Endothelial cell of umbilical vein (primary cell): ENCODE measurements around the gene GNG2. TPM values are rescaled to one million over a fixed set of nuclear protein-coding genes. Genes with fewer than 3 reads are reported as not detected.

Experiments
- BruUV-seq: library from RNA; stranded (reverse); fragments of 400-500 nt; replicated peaks from 2 replicates; lab custom pipeline; 2021; lab: Mats Ljungman, UMichigan
- CTCF ChIA-PET: fragments of 300-600, 350-600 bp; sonication (Branson Sonifier 250); formaldehyde crosslinking; loops from one replicate; lab custom pipeline; 2021; ENCODE audit warnings: antibody characterized with exemption, inconsistent platforms; lab: Charles Lee
- POLR2A ChIA-PET: fragments of 300-600, 350-600 bp; sonication (Branson Sonifier 250); formaldehyde crosslinking; loops from one replicate; lab custom pipeline; 2021; ENCODE audit warnings: antibody characterized with exemption, inconsistent platforms; lab: Charles Lee
- DNase-seq: peaks from one replicate; pipeline ENCODE4 v3.0.0-alpha.2; 2011; ENCODE audit warnings: low read depth, low spot score
- FAIRE-seq: peaks from 2 replicates; lab custom pipeline; 2011; peaks lifted over from hg19 to GRCh38; lab: Jason Lieb, UNC
- H2AFZ ChIP-seq: 2 replicates; pipeline ENCODE4 v1.6.0; 2012; ENCODE audit warnings: low read depth, low read length, control low read depth, inconsistent platforms
- H3K27ac ChIP-seq: 2 replicates; pipeline ENCODE4 v1.5.1; 2011; ENCODE audit warnings: low read depth, mild to moderate bottlenecking, control low read depth, low read length, moderate library complexity; ENCODE audit not compliant: insufficient read depth
- H3K27me3 ChIP-seq, 2 experiments: 2 replicates each; pipeline versions ENCODE4 v1.6.0 to v1.6.1; 2011; ENCODE audit warnings: low read length in 2 of 2, mixed read lengths in 1 of 2; ENCODE audit not compliant: control insufficient read depth in 2 of 2, insufficient read depth in 2 of 2
- H3K36me3 ChIP-seq, 2 experiments: 2 replicates in 1 of 2; 3 replicates in 1 of 2; pipeline ENCODE4 v1.5.1; 2011; ENCODE audit warnings: low read length in 2 of 2, mild to moderate bottlenecking in 1 of 2, moderate library complexity in 1 of 2; ENCODE audit not compliant: control insufficient read depth in 2 of 2, insufficient read depth in 2 of 2; ENCODE audit errors: extremely low read depth in 1 of 2
- H3K4me1 ChIP-seq: 3 replicates; pipeline ENCODE4 v1.5.1; 2011; ENCODE audit warnings: mild to moderate bottlenecking, low read length; ENCODE audit not compliant: control insufficient read depth, insufficient read depth; ENCODE audit errors: extremely low read depth
- H3K4me2 ChIP-seq: 2 replicates; pipeline ENCODE4 v1.6.1; 2011; ENCODE audit warnings: low read length, control low read depth, mixed read lengths; ENCODE audit not compliant: insufficient read depth
- H3K4me3 ChIP-seq, 3 experiments: fragments of 200-600 bp in 1 of 3; sonication (generic), shearing (Covaris generic) in 1 of 3; replicated peaks in 1 of 3; 2 replicates each; pipeline ENCODE4 v1.5.1; 2011 to 2016; ENCODE audit warnings: control low read depth in 3 of 3, low read length in 3 of 3, mild to moderate bottlenecking in 2 of 3, inconsistent platforms in 1 of 3, low read depth in 1 of 3, moderate library complexity in 1 of 3; ENCODE audit not compliant: insufficient read depth in 1 of 3
- H3K79me2 ChIP-seq: 2 replicates; pipeline ENCODE4 v1.6.0; 2012; ENCODE audit warnings: low read length, inconsistent platforms; ENCODE audit not compliant: control insufficient read depth, insufficient read depth
- H3K9ac ChIP-seq: replicated peaks from 2 replicates; pipeline ENCODE3; 2011; ENCODE audit warnings: low read length, control low read depth; ENCODE audit not compliant: insufficient read depth; ENCODE audit errors: extremely low read depth
- H3K9me1 ChIP-seq: replicated peaks from 3 replicates; pipeline ENCODE4 v1.6.0; 2011; ENCODE audit warnings: mild to moderate bottlenecking, low read length; ENCODE audit not compliant: control insufficient read depth, insufficient read depth; ENCODE audit errors: extremely low read depth
- H3K9me3 ChIP-seq: replicated peaks from 2 replicates; pipeline ENCODE4 v1.5.1; 2012; ENCODE audit warnings: low read length, inconsistent platforms; ENCODE audit not compliant: control insufficient read depth, insufficient read depth
- H4K20me1 ChIP-seq: replicated peaks from 2 replicates; pipeline ENCODE3; 2011; ENCODE audit warnings: mild to moderate bottlenecking, low read length; ENCODE audit not compliant: control insufficient read depth, insufficient read depth; ENCODE audit errors: extremely low read depth
- EZH2 ChIP-seq: IDR thresholded peaks from 2 replicates; pipeline ENCODE4 v1.6.1; 2012; ENCODE audit warnings: borderline replicate concordance, low read depth, mild to moderate bottlenecking, moderate library complexity, low read length, inconsistent platforms; ENCODE audit not compliant: severe bottlenecking
- FOS ChIP-seq: IDR thresholded peaks from 2 replicates; pipeline ENCODE4 v1.6.1; 2011; ENCODE audit warnings: mild to moderate bottlenecking, low read length, moderate library complexity, borderline replicate concordance; ENCODE audit not compliant: insufficient read depth
- GATA2 ChIP-seq: IDR thresholded peaks from 2 replicates; pipeline ENCODE4 v1.7.0; 2011; ENCODE audit warnings: low read depth, mild to moderate bottlenecking, moderate library complexity, mixed read lengths, low read length; ENCODE audit not compliant: insufficient read length, insufficient read depth
- JUN ChIP-seq: IDR thresholded peaks from 2 replicates; pipeline ENCODE4 v1.6.1; 2011; ENCODE audit warnings: borderline replicate concordance, low read depth; ENCODE audit not compliant: insufficient read length, insufficient read depth
- MYC ChIP-seq: IDR thresholded peaks from one replicate; pipeline ENCODE4 v1.6.1; 2011; ENCODE audit warnings: mild to moderate bottlenecking, low read depth, low read length
- POLR2A ChIP-seq: IDR thresholded peaks from 2 replicates; pipeline ENCODE4 v1.6.1; 2012; ENCODE audit warnings: low read depth, mild to moderate bottlenecking, control low read depth, low read length
- POLR2AphosphoS5 ChIP-seq: IDR thresholded peaks from 2 replicates; pipeline ENCODE4 v1.6.1; 2012; ENCODE audit warnings: low read depth, mild to moderate bottlenecking, control low read depth, low read length, moderate library complexity; ENCODE audit not compliant: insufficient read depth
- dilution Hi-C: fragments of 300-500 bp; cut with MboI; formaldehyde crosslinking; loops from one replicate; pipeline ENCODE4 v1.15.0; 2019; ENCODE audit warnings: low sequenced_read_pairs; ENCODE audit not compliant: extremely low pct_ligation_motif_present
- intact Hi-C: fragments of 100-400 bp; cut with micrococcal nuclease; formaldehyde crosslinking; loops from one replicate; pipeline ENCODE4 v1.10.0; 2022
- polyA plus RNA-seq, 4 experiments: library from polyadenylated mRNA; depleted of rRNA in 3 of 4; stranded (reverse) in 3 of 4; unstranded in 1 of 4; fragments of >200 nt; gene quantifications; 2 replicates each; pipeline versions ENCODE4 v1.2.1 to v1.2.3, GENCODE V29; 2011 to 2012; ENCODE audit warnings: missing spikeins in 1 of 4
- total RNA-seq: library from RNA; stranded (reverse); gene quantifications from 2 replicates; pipeline ENCODE4 v1.2.3, GENCODE V29; 2021
- TF ChIP-seq, protein P1 (sequence below), 2 donors: IDR thresholded peaks; 1 replicate in 1 of 2; 2 replicates in 1 of 2; pipeline ENCODE4 v1.5.1; 2011; ENCODE audit warnings: low read length in 2 of 2, mild to moderate bottlenecking in 2 of 2, moderate library complexity in 2 of 2, control low read depth in 1 of 2, inconsistent platforms in 1 of 2, low read depth in 1 of 2; ENCODE audit not compliant: insufficient read depth in 1 of 2; ENCODE audit errors: extremely low read depth in 1 of 2
- TF ChIP-seq, protein P2 (sequence below): IDR thresholded peaks from 2 replicates; pipeline ENCODE4 v1.6.1; 2011; ENCODE audit not compliant: insufficient read depth, insufficient read length

GNG2 gene
- total and polyA plus RNA-seq, 2 donors (not counting 3 experiments of a cell fraction or from before 2014, with no cell fraction given): not detected

DNA sequence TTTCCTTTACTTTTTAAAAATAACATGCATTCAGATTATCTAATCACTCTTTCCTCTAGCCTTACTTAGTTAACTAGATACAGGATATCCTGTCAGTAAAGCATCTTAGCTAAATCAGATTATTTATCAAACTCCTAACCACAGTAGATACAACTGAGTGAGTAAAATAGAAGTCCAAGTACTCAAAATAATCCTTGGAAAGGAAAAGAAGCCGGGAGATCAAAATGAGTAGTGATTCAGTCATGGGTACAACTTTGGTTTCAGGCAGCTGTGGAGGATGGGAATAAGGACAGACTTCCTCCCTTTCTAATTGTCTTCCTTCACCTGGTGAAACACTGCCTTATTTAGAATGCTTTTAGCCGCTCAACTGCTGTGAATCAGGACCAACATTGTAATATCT lies 29.4 kb downstream of the GNG2 start:
- Histone ChIP-seq H3K4me1 (no peaks in the 10 kb centered on the region), H3K36me3 (no peaks in the 10 kb centered on the region), H3K9me3 (no peaks in the 10 kb centered on the region), H4K20me1 (no peaks in the 10 kb centered on the region), H3K4me3 (no peak overlapping the region), H3K79me2 (no peaks in the 10 kb centered on the region), H3K27ac (no peak overlapping the region), H3K9me1 (no peaks in the 10 kb centered on the region), H3K27me3 (peaks cover 19 to 37% of the 10 kb centered on the region in 2 experiments), H2AFZ (no peak overlapping the region), H3K9ac (no peak overlapping the region), H3K4me2 (no peak overlapping the region)
- ChIA-PET CTCF (interaction anchor here (1.3 to 1.7 kb wide), 2 partner anchors 9 to 89 kb away, joined by 3 to 4 read pairs; no protein-coding TSS in a partner anchor), POLR2A (no interaction called here)
- FAIRE-seq (no peak), DNase-seq (peak; percentile 5)
- intact Hi-C loops (no loop called here), dilution Hi-C loops (no loop called here)
- no TSS peak for BruUV-seq
- peak; percentile 6 for TF ChIP-seq FOS
- TF ChIP-seq EZH2: no peak
- no peak for TF ChIP-seq GATA2

DNA sequence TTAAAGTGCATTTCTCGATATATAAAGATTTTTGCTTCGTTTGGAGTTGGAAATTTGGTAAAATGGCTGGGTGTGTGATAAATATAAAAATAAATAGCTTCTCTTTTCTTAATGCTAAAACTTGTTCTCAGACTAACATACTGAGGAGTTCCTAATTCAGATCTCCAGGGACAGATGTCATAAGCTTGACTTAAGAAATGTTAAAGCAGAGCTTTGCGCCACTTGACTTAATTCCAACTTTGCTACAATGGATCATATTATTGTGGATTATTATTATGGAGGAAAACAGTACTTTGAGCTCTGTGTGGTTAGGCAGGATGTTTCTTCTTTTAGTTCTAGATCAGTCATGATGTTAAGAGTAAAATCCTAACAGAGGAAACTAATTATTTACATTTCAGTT lies 33.8 kb downstream of the GNG2 start:
- no peak for DNase-seq
- Histone ChIP-seq H3K27me3 (peaks cover 13 to 32% of the 10 kb centered on the region in 2 experiments), H3K4me1 (no peaks in the 10 kb centered on the region), H3K9me1 (no peaks in the 10 kb centered on the region), H3K79me2 (no peaks in the 10 kb centered on the region), H3K9me3 (no peaks in the 10 kb centered on the region), H3K27ac (no peak overlapping the region), H4K20me1 (no peaks in the 10 kb centered on the region), H3K36me3 (no peaks in the 10 kb centered on the region), H3K4me3 (no peak overlapping the region), H3K9ac (no peak overlapping the region), H2AFZ (no peak overlapping the region), H3K4me2 (no peak overlapping the region)
- no TSS peak for BruUV-seq
- ChIA-PET CTCF (interaction anchor here (0.8 to 1.5 kb wide), 3 partner anchors 8 to 13 kb away, joined by 3 to 4 read pairs (median 4); no protein-coding TSS in a partner anchor), POLR2A (no interaction called here)
- FAIRE-seq: no peak
- intact Hi-C loops (no loop called here), dilution Hi-C loops (no loop called here)
- TF ChIP-seq MYC (no peak), FOS (no peak), POLR2A (no peak), GATA2 (no peak), POLR2AphosphoS5 (no peak), JUN (no peak), EZH2 (no peak)
- TF ChIP-seq, protein P1, sequence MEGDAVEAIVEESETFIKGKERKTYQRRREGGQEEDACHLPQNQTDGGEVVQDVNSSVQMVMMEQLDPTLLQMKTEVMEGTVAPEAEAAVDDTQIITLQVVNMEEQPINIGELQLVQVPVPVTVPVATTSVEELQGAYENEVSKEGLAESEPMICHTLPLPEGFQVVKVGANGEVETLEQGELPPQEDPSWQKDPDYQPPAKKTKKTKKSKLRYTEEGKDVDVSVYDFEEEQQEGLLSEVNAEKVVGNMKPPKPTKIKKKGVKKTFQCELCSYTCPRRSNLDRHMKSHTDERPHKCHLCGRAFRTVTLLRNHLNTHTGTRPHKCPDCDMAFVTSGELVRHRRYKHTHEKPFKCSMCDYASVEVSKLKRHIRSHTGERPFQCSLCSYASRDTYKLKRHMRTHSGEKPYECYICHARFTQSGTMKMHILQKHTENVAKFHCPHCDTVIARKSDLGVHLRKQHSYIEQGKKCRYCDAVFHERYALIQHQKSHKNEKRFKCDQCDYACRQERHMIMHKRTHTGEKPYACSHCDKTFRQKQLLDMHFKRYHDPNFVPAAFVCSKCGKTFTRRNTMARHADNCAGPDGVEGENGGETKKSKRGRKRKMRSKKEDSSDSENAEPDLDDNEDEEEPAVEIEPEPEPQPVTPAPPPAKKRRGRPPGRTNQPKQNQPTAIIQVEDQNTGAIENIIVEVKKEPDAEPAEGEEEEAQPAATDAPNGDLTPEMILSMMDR (IDR thresholded peaks at IDR 0.05; ENCODE audit: extremely low read depth in 1 of 2, insufficient read depth in 1 of 2, low read depth in 1 of 2, low read length in 2 of 2): no peak
- TF ChIP-seq, protein P2, sequence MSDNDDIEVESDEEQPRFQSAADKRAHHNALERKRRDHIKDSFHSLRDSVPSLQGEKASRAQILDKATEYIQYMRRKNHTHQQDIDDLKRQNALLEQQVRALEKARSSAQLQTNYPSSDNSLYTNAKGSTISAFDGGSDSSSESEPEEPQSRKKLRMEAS: no peak
